Smooth muscle cell (in vitro differentiated cells): Measurements from ENCODE around the gene CALML3. TPM values are rescaled to one million over a fixed set of nuclear protein-coding genes. Genes with fewer than 3 reads are reported as not detected.
A peak's percentile ranks its signal among the peaks of the same experiment; 100 is the strongest.

Experiments used
- DNase-seq: peaks from one replicate; lab custom pipeline; 2025; ENCODE audit not compliant: unreplicated experiment; lab: John Stamatoyannopoulos, UW
- H2AFZ ChIP-seq: fragments of 200-600 bp; sonication (generic); 2 replicates; pipeline ENCODE4 v1.6.0; 2016; ENCODE audit warnings: antibody characterized with exemption, low read depth, mild to moderate bottlenecking
- H3F3A ChIP-seq: fragments of 200-600 bp; sonication (generic); 2 replicates; pipeline ENCODE4 v1.6.0; 2017; ENCODE audit warnings: antibody characterized with exemption, low read depth
- H3K27ac ChIP-seq: fragments of 200-600 bp; sonication (generic); 2 replicates; pipeline ENCODE4 v1.5.1; 2016; ENCODE audit warnings: low read depth, mild to moderate bottlenecking
- H3K27me3 ChIP-seq: fragments of 200-600 bp; sonication (generic); 2 replicates; pipeline ENCODE4 v1.6.1; 2016; ENCODE audit warnings: low read depth, mild to moderate bottlenecking
- H3K36me3 ChIP-seq: fragments of 200-600 bp; sonication (generic); 2 replicates; pipeline ENCODE4 v1.5.1; 2016; ENCODE audit warnings: low read depth
- H3K4me1 ChIP-seq: fragments of 200-600 bp; sonication (generic); 2 replicates; pipeline ENCODE4 v1.5.1; 2016; ENCODE audit warnings: low read depth
- H3K4me2 ChIP-seq: fragments of 200-600 bp; sonication (generic); 2 replicates; pipeline ENCODE4 v1.6.0; 2016; ENCODE audit warnings: mild to moderate bottlenecking
- H3K4me3 ChIP-seq: fragments of 200-600 bp; sonication (generic); 2 replicates; pipeline ENCODE4 v1.5.1; 2016; ENCODE audit warnings: mild to moderate bottlenecking
- H3K79me2 ChIP-seq: fragments of 200-600 bp; sonication (generic); 2 replicates; pipeline ENCODE4 v1.6.0; 2016; ENCODE audit warnings: low read depth, mild to moderate bottlenecking
- H3K9ac ChIP-seq: fragments of 200-600 bp; sonication (generic); 2 replicates; pipeline ENCODE4 v1.6.0; 2016; ENCODE audit warnings: low read depth
- H3K9me3 ChIP-seq: fragments of 200-600 bp; sonication (generic); replicated peaks from 2 replicates; pipeline ENCODE4 v1.5.1; 2016; ENCODE audit warnings: low read depth
- H4K20me1 ChIP-seq: fragments of 200-600 bp; sonication (generic); 2 replicates; pipeline ENCODE4 v1.6.0; 2016; ENCODE audit warnings: low read depth
- CTCF ChIP-seq: fragments of 200-600 bp; sonication (generic); IDR thresholded peaks from 2 replicates; pipeline ENCODE4 v1.5.1; 2017; ENCODE audit warnings: borderline replicate concordance, mild to moderate bottlenecking, antibody characterized with exemption; ENCODE audit not compliant: insufficient read depth, poor library complexity, severe bottlenecking
- WGBS: methylation state at CpG from one replicate; pipeline ENCODE4 v1.1.7; 2016; ENCODE audit warnings: low lambda C conversion rate; 5-methylcytosine and 5-hydroxymethylcytosine counted together
- polyA plus RNA-seq: library from polyadenylated mRNA; unstranded; fragments of >200 nt; fragmentation: Nextera tagmentation; extraction: Ambion mirVana; gene quantifications from 2 replicates; pipeline ENCODE4 v1.2.1, GENCODE V29; 2016
- total RNA-seq: library from RNA; depleted of rRNA; stranded (reverse); fragments of >200 nt; gene quantifications from 2 replicates; pipeline ENCODE4 v1.2.3, GENCODE V29; 2014

CALML3 gene
- total and polyA plus RNA-seq, 2 experiments from 2014 or later: 0.49 TPM; not detected in 1

- Histone ChIP-seq H4K20me1 (no peaks in the 10 kb centered on the region), H3K27ac (peak overlapping the region; percentile 95), H3K4me1 (peaks cover 14% of the 10 kb centered on the region), H3K4me3 (no peak overlapping the region), H3K9ac (no peak overlapping the region), H3F3A (peaks cover 21% of the 10 kb centered on the region), H3K4me2 (peak overlapping the region; percentile 61), H2AFZ (no peak overlapping the region), H3K36me3 (no peaks in the 10 kb centered on the region), H3K9me3 (peaks cover 9% of the 10 kb centered on the region), H3K79me2 (no peaks in the 10 kb centered on the region), H3K27me3 (no peaks in the 10 kb centered on the region)
- peak; percentile 16 for DNase-seq
- 59% methylated on average over 23 of the region's 23 CpGs for WGBS
- TF ChIP-seq CTCF: no peak
Measured at GRCh38 chr10:5545778-5546710, 21.3 kb downstream of the CALML3 start.

GRCh38 chr10:5546891-5547680, 22.3 kb downstream of the CALML3 start:
- H3K9ac ChIP-seq: peak overlapping the region; percentile 75
- peak overlapping the region; percentile 95 for H3K27ac ChIP-seq
- H4K20me1 ChIP-seq: no peaks in the 10 kb centered on the region
- no peaks in the 10 kb centered on the region for H3K36me3 ChIP-seq
- no peak overlapping the region for H2AFZ ChIP-seq
- peaks cover 7% of the 10 kb centered on the region for H3K9me3 ChIP-seq
- no peak for TF ChIP-seq CTCF
- peaks cover 14% of the 10 kb centered on the region for H3K4me1 ChIP-seq
- peak overlapping the region; percentile 69 for H3K4me2 ChIP-seq
- DNase-seq: no peak
- WGBS: 63% methylated on average over 7 of the region's 7 CpGs
- H3K79me2 ChIP-seq: no peaks in the 10 kb centered on the region
- no peaks in the 10 kb centered on the region for H3K27me3 ChIP-seq
- H3F3A ChIP-seq: peaks cover 21% of the 10 kb centered on the region
- H3K4me3 ChIP-seq: no peak overlapping the region

GRCh38 chr10:5547681-5547930, 22.8 kb downstream of the CALML3 start:
- peaks cover 1% of the 10 kb centered on the region for H3K9me3 ChIP-seq
- peak overlapping the region; percentile 69 for H3K4me2 ChIP-seq
- no peaks in the 10 kb centered on the region for H3K27me3 ChIP-seq
- no peaks in the 10 kb centered on the region for H4K20me1 ChIP-seq
- TF ChIP-seq CTCF: no peak
- peak overlapping the region; percentile 95 for H3K27ac ChIP-seq
- whole genome bisulfite sequencing: 85% methylated on average over 4 of the region's 4 CpGs
- peak overlapping the region; percentile 75 for H3K9ac ChIP-seq
- H3K4me3 ChIP-seq: no peak overlapping the region
- peak overlapping the region; percentile 47 for H2AFZ ChIP-seq
- H3K79me2 ChIP-seq: no peaks in the 10 kb centered on the region
- H3K36me3 ChIP-seq: no peaks in the 10 kb centered on the region
- H3K4me1 ChIP-seq: peaks cover 14% of the 10 kb centered on the region
- peaks cover 21% of the 10 kb centered on the region for H3F3A ChIP-seq
- no peak for DNase-seq
